ENCODE data around the gene MRPL22. TPM values are rescaled to one million over a fixed set of nuclear protein-coding genes. Genes with fewer than 3 reads are reported as not detected.

The MRPL22 gene
- total RNA-seq, 1 experiment from 2014 or later, result 77.2 TPM

GRCh38 chr5:154893381-154893780 lies 47.5 kb upstream of the MRPL22 start:
- H4K5ac ChIP-seq (ENCODE audit: insufficient read length, low read depth, low read length), result no peak overlapping the region
- DNase-seq, result no peak
- H3K14ac ChIP-seq (ENCODE audit: insufficient read depth, low read length), result no peak overlapping the region
- Mint-ChIP-seq H3K36me3 (ENCODE audit: insufficient read depth in 1 of 3, low read depth in 3 of 3) (peaks cover 60 to 93% (median 81%) of the 10 kb centered on the region in 3 experiments), H3K27me3 (ENCODE audit: low read depth) (no peaks in the 10 kb centered on the region), H3K4me1 (no peaks in the 10 kb centered on the region), H3K27ac (no peak overlapping the region; a peak in 1 of 7 replicates), H3K9me3 (no peaks in the 10 kb centered on the region), H3K4me3 (no peak overlapping the region)
- H3K79me2 ChIP-seq (ENCODE audit: insufficient read depth, low read length), result no peaks in the 10 kb centered on the region
- H3K27ac ChIP-seq (ENCODE audit: insufficient read length, low read depth, low read length), result no peak overlapping the region
- H4K91ac ChIP-seq (ENCODE audit: insufficient read length, low read depth, low read length), result no peak overlapping the region
- H3T11ph ChIP-seq (ENCODE audit: low read length), result no peak overlapping the region
- H2BK5ac ChIP-seq (ENCODE audit: insufficient read length, low read length), result no peak overlapping the region
- no peaks in the 10 kb centered on the region for H3K9me3 ChIP-seq (ENCODE audit: control insufficient read depth, low read depth, low read length)
- no peaks in the 10 kb centered on the region for H3K23me2 ChIP-seq (ENCODE audit: insufficient read length, low read depth, low read length, poor library complexity, severe bottlenecking)
- no peak overlapping the region for H2BK15ac ChIP-seq (ENCODE audit: low read depth, low read length)
- no CpG with 5 or more reads among the region's 5 CpGs for WGBS (ENCODE audit: extremely low coverage, insufficient read length, low lambda C conversion rate)
- no peak overlapping the region for H2BK20ac ChIP-seq (ENCODE audit: low read depth, low read length, poor library complexity, severe bottlenecking)
- no peak overlapping the region for H2BK12ac ChIP-seq (ENCODE audit: insufficient read length, low read depth, low read length)
- H3K18ac ChIP-seq (ENCODE audit: insufficient read length, low read depth, low read length), result no peak overlapping the region
- H2AFZ ChIP-seq (ENCODE audit: low read length), result no peak overlapping the region
- no peak overlapping the region for H2AK5ac ChIP-seq (ENCODE audit: insufficient read length, low read length)
- H3K27me3 ChIP-seq (ENCODE audit: insufficient read depth, low read length), result no peaks in the 10 kb centered on the region
- H3K4ac ChIP-seq (ENCODE audit: low read depth, low read length), result no peak overlapping the region
- no peak overlapping the region for H3K4me2 ChIP-seq (ENCODE audit: insufficient read depth, insufficient read length, low read length)
- H2BK120ac ChIP-seq (ENCODE audit: low read depth, low read length, poor library complexity, severe bottlenecking), result no peak overlapping the region
- H3K23ac ChIP-seq (ENCODE audit: insufficient read length, low read depth, low read length), result no peak overlapping the region
- no peak overlapping the region for H3K56ac ChIP-seq (ENCODE audit: insufficient read length, low read depth, low read length)
- no peak overlapping the region for H4K8ac ChIP-seq (replicated peaks; ENCODE audit: insufficient read length, low read depth, low read length)
- H3K9ac ChIP-seq (ENCODE audit: extremely low read depth, insufficient read length, low read length), result no peak overlapping the region
- no peaks in the 10 kb centered on the region for H4K20me1 ChIP-seq (ENCODE audit: control insufficient read depth, insufficient read depth, insufficient read length)
- no peak for TF ChIP-seq CTCF (conservative IDR thresholded peaks at IDR 0.05)
- no peaks in the 10 kb centered on the region for H3K4me1 ChIP-seq (ENCODE audit: insufficient read depth, low read length)
- H3K79me1 ChIP-seq (ENCODE audit: insufficient read depth, low read depth, low read length, poor library complexity, severe bottlenecking), result no peaks in the 10 kb centered on the region
